ENCODE data around the gene TRNP1.

The TRNP1 gene

DNA sequence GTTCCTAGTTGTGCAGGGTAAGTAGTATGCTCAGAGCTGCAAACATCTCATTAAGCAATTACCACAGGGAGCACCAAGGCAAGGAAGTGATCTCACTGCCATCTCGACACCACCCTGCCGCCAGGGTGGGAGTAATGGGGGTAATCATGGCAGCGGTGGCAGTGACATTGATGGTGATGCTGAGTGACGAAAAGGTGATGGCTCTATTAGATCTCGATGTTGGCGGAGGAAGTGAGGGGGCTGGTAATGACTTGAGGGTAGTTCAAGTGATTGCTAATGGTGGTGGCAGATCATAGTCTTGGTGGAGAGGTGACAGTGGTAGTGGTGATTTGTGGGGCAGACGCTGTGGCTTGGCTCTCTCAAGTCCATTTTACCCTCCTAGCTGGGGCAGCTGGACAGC, 44.5 kb downstream of the TRNP1 start:
- TF ChIP-seq GATA2 (IDR thresholded peaks at IDR 0.05; ENCODE audit: low read depth, low read length) (no peak), GATA3 (IDR thresholded peaks at IDR 0.05; ENCODE audit: low read depth, low read length) (no peak)

DNA sequence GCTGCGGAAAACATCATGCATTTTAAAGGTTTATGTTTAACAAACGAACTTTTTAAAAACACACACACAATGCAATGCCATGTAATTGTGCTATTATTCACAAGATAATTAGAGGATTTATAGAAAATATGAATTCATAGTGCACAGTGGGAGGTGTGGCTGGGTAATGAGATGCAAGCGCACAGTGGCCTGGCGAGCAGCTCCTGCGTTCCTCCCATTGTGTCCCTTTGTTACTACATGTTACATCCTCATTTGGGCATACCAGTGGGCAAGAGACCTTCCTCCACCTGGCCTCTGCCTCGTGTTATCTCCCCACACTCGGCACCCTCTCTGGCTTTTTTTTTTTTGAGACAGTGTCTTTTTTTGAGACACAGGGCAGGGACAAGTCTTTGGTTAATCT, 49.2 kb downstream of the TRNP1 start:
- TF ChIP-seq GATA2 (IDR thresholded peaks at IDR 0.05; ENCODE audit: low read depth, low read length) (no peak), GATA3 (IDR thresholded peaks at IDR 0.05; ENCODE audit: low read depth, low read length) (no peak)

DNA sequence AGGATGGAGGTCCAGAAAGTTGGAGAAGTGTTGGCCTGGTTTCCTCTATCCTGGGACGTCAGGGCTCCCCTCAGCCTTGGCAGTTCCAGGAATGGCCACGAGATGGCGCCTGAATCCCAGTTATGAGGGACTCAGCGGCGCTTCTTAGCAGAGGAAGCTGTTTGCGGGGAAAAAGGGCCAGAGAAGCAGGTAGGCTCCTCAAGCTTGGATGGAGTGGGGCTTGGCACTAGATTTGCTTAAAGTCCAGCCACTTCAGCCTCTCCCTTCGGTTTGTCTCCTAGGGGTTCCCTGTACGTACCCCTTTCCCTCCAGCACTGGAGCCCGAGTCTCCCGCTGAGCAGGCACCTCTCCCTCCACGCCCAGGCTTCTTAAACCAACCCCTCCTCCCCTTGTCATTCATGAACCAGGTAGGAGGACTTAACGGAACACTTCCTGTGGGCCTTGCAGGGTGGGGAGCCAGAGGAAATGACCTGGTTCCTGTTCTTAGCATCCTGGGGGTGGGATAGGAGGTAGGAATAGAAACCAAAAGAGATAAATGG, 51.2 kb downstream of the TRNP1 start:
- TF ChIP-seq GATA2 (IDR thresholded peaks at IDR 0.05; ENCODE audit: low read depth, low read length): no peak
- no peak for TF ChIP-seq GATA3 (IDR thresholded peaks at IDR 0.05; ENCODE audit: low read depth, low read length)

DNA sequence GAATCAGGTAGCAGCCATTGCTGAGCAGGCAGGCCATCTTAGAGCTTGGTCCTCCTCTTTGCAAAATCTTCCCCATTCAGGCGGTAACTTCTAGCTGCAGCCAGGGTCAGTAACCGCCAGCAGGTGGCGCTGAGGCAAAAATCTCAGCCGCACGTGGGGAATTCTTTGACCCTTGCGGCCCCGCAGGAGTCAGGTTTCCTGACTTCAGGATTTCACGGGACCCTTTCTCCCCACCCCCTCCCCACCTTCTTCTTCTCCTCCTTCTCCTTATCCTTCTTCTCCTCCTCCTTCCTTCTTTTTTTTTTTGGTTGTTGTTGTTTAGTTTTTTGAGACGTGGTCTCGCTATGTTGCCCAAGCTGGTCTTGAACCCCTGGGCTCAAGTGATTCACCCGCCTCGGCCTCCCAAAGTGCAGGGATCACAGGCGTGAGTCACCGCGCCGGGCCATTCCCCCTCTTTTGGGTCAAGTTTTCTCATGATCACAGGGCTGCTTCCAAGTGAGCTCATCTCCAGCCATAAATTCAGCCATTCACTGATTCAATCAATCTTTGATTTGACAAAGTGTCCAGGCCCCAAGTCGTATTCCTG, 52.6 kb downstream of the TRNP1 start:
- TF ChIP-seq GATA2 (IDR thresholded peaks at IDR 0.05; ENCODE audit: low read depth, low read length) (no peak), GATA3 (IDR thresholded peaks at IDR 0.05; ENCODE audit: low read depth, low read length) (no peak)

DNA sequence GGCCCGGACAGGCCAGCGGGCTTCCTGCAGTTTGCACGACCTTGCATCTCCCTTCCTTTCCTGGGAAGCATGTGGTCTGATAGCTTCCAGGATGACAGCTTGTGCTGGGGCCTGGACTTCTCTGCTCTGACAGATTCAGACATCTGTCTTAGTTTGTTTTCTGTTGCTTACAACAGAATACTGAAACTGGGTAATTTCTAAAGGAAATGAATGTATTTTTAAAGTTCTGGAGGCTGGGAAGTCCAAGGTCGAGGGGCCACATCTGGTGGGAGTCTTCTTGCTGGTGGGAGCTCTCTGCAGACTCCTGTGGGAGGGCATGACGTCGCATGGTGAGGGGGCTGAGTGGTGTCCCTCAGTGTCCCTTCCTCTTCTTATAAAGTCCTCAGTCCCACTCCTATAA, 54.4 kb downstream of the TRNP1 start:
- TF ChIP-seq GATA3 (IDR thresholded peaks at IDR 0.05; ENCODE audit: low read depth, low read length) (no peak), GATA2 (IDR thresholded peaks at IDR 0.05; ENCODE audit: low read depth, low read length) (no peak)

DNA sequence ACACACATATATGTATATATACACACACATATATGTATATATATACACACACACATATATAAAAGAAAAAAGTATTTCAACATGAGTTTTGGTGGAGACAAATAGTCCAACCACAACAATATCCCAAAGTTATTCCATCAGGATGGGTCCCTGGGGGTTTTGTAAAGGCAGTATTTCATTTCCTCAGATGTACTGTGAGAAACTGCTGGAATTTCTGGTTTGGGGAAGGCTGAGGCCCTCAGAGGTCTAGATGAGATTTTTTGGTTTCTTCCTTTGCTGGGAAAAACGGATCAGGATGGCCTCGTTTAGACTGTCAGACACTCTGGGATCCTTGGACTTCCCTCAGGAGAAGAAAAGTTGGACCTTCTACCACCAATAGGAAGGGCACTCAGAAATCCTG, 55.6 kb downstream of the TRNP1 start:
- no peak for TF ChIP-seq GATA2 (IDR thresholded peaks at IDR 0.05; ENCODE audit: low read depth, low read length)
- no peak for TF ChIP-seq GATA3 (IDR thresholded peaks at IDR 0.05; ENCODE audit: low read depth, low read length)

DNA sequence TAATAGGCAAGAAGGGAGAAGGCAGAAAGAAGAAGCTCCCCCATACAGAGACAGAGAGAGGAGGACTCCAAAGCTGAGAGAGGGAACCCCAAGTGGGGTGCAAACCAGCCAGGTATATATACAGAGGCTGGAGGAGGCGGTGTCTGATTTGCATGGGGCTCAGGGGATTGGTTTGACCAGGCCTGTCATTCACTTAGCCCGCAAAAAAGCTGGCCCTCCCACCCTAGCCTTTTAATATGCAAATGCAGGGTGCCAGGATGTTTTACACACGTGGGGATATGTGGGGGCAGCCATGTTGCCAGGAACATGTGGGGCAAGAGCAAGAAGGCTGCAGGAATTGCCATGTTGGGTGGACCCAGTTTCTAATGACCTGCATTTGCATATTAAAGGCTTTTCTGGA, 56.1 kb downstream of the TRNP1 start:
- TF ChIP-seq GATA3 (IDR thresholded peaks at IDR 0.05; ENCODE audit: low read depth, low read length) (no peak), GATA2 (IDR thresholded peaks at IDR 0.05; ENCODE audit: low read depth, low read length) (no peak)

Measured in SH-SY5Y (cell line).